IMR-90 (cell line): Measurements from ENCODE around the gene ADARB2. TPM values are rescaled to one million over a fixed set of nuclear protein-coding genes. Genes with fewer than 3 reads are reported as not detected.

ENCODE experiments used
- ATAC-seq: fragments of 200-7000 bp; cut with Tn5 transposase; 2 replicates; pipeline ENCODE4 v1.9.1; 2020; ENCODE audit warnings: low read depth, mild to moderate bottlenecking, moderate library complexity
- BruUV-seq: library from RNA; stranded (reverse); fragments of 400-500 nt; replicated peaks from 2 replicates; lab custom pipeline; 2021; lab: Mats Ljungman, UMichigan
- CTCF ChIA-PET: fragments of 300-600 bp; formaldehyde crosslinking; extraction: SDS; loops from one replicate; lab custom pipeline; 2021; ENCODE audit warnings: antibody characterized with exemption; lab: Yijun Ruan, JAX
- POLR2A ChIA-PET: fragments of 300-600 bp; sonication (Branson Sonifier 250); formaldehyde crosslinking; loops from one replicate; lab custom pipeline; 2022; ENCODE audit warnings: antibody characterized with exemption; ENCODE audit not compliant: unreplicated experiment; lab: Charles Lee
- DNase-seq: peaks from one replicate; pipeline ENCODE4 v3.0.0; 2013
- H2AFZ ChIP-seq: replicated peaks from 2 replicates; pipeline ENCODE3; 2013; ENCODE audit warnings: low read length, mild to moderate bottlenecking; ENCODE audit not compliant: poor library complexity
- H2AK5ac ChIP-seq: 2 replicates; pipeline ENCODE4 v1.6.1; 2013; ENCODE audit warnings: low read depth, low read length, inconsistent platforms
- H2AK9ac ChIP-seq: replicated peaks from 2 replicates; pipeline ENCODE3; 2013; ENCODE audit warnings: mild to moderate bottlenecking, low read depth, low read length, moderate library complexity; ENCODE audit not compliant: poor library complexity
- H2BK120ac ChIP-seq: 2 replicates; pipeline ENCODE4 v1.6.1; 2013; ENCODE audit warnings: low read depth, low read length, inconsistent platforms
- H2BK15ac ChIP-seq: 3 replicates; pipeline ENCODE4 v1.6.1; 2013; ENCODE audit warnings: low read depth, low read length, inconsistent platforms
- H2BK20ac ChIP-seq: 2 replicates; pipeline ENCODE4 v1.6.1; 2013; ENCODE audit warnings: low read depth, mild to moderate bottlenecking, inconsistent platforms, low read length, moderate library complexity
- H2BK5ac ChIP-seq: 2 replicates; pipeline ENCODE4 v1.6.1; 2013; ENCODE audit warnings: mild to moderate bottlenecking, low read depth, low read length, inconsistent platforms; ENCODE audit not compliant: poor library complexity, severe bottlenecking
- H3K14ac ChIP-seq: replicated peaks from 2 replicates; pipeline ENCODE4 v1.6.1; 2013; ENCODE audit warnings: low read depth, low read length, inconsistent platforms
- H3K18ac ChIP-seq: 2 replicates; pipeline ENCODE4 v1.6.1; 2013; ENCODE audit warnings: low read depth, low read length, control low read depth
- H3K23ac ChIP-seq: 2 replicates; pipeline ENCODE4 v1.6.1; 2013; ENCODE audit warnings: low read depth, low read length, inconsistent platforms
- H3K27ac ChIP-seq: 2 replicates; pipeline ENCODE4 v1.5.1; 2013; ENCODE audit warnings: mild to moderate bottlenecking, control low read depth, low read length; ENCODE audit not compliant: insufficient read depth
- H3K27me3 ChIP-seq: 2 replicates; pipeline ENCODE4 v1.6.1; 2013; ENCODE audit warnings: low read length; ENCODE audit not compliant: control insufficient read depth, insufficient read depth
- H3K36me3 ChIP-seq: 2 replicates; pipeline ENCODE4 v1.6.1; 2013; ENCODE audit warnings: low read length, mixed read lengths; ENCODE audit not compliant: control insufficient read depth, insufficient read depth
- H3K4ac ChIP-seq: 2 replicates; pipeline ENCODE4 v1.6.1; 2013; ENCODE audit warnings: low read depth, low read length, inconsistent platforms
- H3K4me1 ChIP-seq: 2 replicates; pipeline ENCODE4 v1.6.1; 2013; ENCODE audit warnings: low read length, mixed read lengths; ENCODE audit not compliant: control insufficient read depth, insufficient read depth
- H3K4me2 ChIP-seq: 2 replicates; pipeline ENCODE4 v1.6.1; 2013; ENCODE audit warnings: low read depth, mild to moderate bottlenecking, control low read depth, low read length, moderate library complexity
- H3K4me3 ChIP-seq: 2 replicates; pipeline ENCODE4 v1.5.1; 2013; ENCODE audit warnings: low read depth, mild to moderate bottlenecking, control low read depth, low read length, moderate library complexity; ENCODE audit not compliant: insufficient read depth
- H3K56ac ChIP-seq: 2 replicates; pipeline ENCODE4 v1.6.1; 2013; ENCODE audit warnings: low read length, inconsistent platforms; ENCODE audit not compliant: insufficient read depth; ENCODE audit errors: extremely low read depth
- H3K79me1 ChIP-seq, 2 experiments: 2 replicates each; pipeline ENCODE4 v1.6.1; 2013; ENCODE audit warnings: low read length in 2 of 2, inconsistent platforms in 1 of 2, low read depth in 1 of 2
- H3K9ac ChIP-seq: 2 replicates; pipeline ENCODE4 v1.6.1; 2013; ENCODE audit warnings: low read depth, low read length, control low read depth
- H3K9me1 ChIP-seq: 2 replicates; pipeline ENCODE4 v1.6.1; 2013; ENCODE audit warnings: low read length, inconsistent platforms; ENCODE audit not compliant: insufficient read depth
- H3K9me3 ChIP-seq: 2 replicates; pipeline ENCODE4 v1.6.1; 2013; ENCODE audit warnings: low read length; ENCODE audit not compliant: control insufficient read depth, insufficient read depth
- H4K20me1 ChIP-seq: 2 replicates; pipeline ENCODE4 v1.6.1; 2013; ENCODE audit warnings: low read length, inconsistent platforms; ENCODE audit not compliant: insufficient read depth
- H4K5ac ChIP-seq: 2 replicates; pipeline ENCODE4 v1.6.1; 2013; ENCODE audit warnings: mild to moderate bottlenecking, low read depth, low read length, control low read depth
- H4K8ac ChIP-seq, 2 experiments: 2 replicates each; pipeline ENCODE4 v1.6.1; 2013; ENCODE audit warnings: low read depth in 2 of 2, low read length in 2 of 2, control low read depth in 1 of 2, inconsistent platforms in 1 of 2
- H4K91ac ChIP-seq: 2 replicates; pipeline ENCODE4 v1.6.1; 2013; ENCODE audit warnings: low read depth, low read length, inconsistent platforms; ENCODE audit not compliant: insufficient read depth
- CHD1 ChIP-seq: IDR thresholded peaks from 2 replicates; pipeline ENCODE4 v1.6.1; 2012; ENCODE audit warnings: low read depth, low read length, improper control_type of control experiment
- whole genome bisulfite sequencing, 2 experiments: methylation state at CpG; one replicate each; pipeline versions ENCODE4 v1.1.5 to v1.1.7; 2013; ENCODE audit warnings: missing lambda C conversion rate in 2 of 2; ENCODE audit not compliant: insufficient read length in 1 of 2; ENCODE audit errors: extremely low coverage in 2 of 2; 5-methylcytosine and 5-hydroxymethylcytosine counted together
- dilution Hi-C: fragments of 300-500 bp; cut with HindIII; formaldehyde crosslinking; loops from one replicate; pipeline ENCODE4 v1.14.3; 2018; ENCODE audit warnings: low sequenced_read_pairs; ENCODE audit not compliant: unreplicated experiment
- in situ Hi-C: fragments of 300-500 bp; cut with MboI; formaldehyde crosslinking; loops from 3 replicates; pipeline ENCODE4 v1.14.3; 2019; ENCODE audit warnings: low sequenced_read_pairs, inconsistent platforms, mixed read lengths
- intact Hi-C: fragments of 100-400 bp; cut with micrococcal nuclease; formaldehyde crosslinking; loops from 2 replicates; pipeline ENCODE4 v1.10.0; 2022
- polyA plus RNA-seq, 3 experiments: library from polyadenylated mRNA; depleted of rRNA; stranded (reverse); fragments of >200 nt; gene quantifications; 2 replicates each; pipeline ENCODE4 v1.2.3, GENCODE V29; 2012; ENCODE audit warnings: low replicate concordance in 1 of 3
- total RNA-seq: library from RNA; depleted of rRNA; stranded (reverse); fragments of >200 nt; gene quantifications from 2 replicates; pipeline ENCODE4 v1.2.3, GENCODE V29; 2012
- TF ChIP-seq, protein P1 (sequence below): conservative IDR thresholded peaks from 2 replicates; pipeline ENCODE4 v1.5.1; 2012; ENCODE audit warnings: mild to moderate bottlenecking, low read depth, low read length, improper control_type of control experiment

ADARB2 gene
- total and polyA plus RNA-seq, 2 of the 4 experiments (the other 2 are of a cell fraction): not detected

DNA sequence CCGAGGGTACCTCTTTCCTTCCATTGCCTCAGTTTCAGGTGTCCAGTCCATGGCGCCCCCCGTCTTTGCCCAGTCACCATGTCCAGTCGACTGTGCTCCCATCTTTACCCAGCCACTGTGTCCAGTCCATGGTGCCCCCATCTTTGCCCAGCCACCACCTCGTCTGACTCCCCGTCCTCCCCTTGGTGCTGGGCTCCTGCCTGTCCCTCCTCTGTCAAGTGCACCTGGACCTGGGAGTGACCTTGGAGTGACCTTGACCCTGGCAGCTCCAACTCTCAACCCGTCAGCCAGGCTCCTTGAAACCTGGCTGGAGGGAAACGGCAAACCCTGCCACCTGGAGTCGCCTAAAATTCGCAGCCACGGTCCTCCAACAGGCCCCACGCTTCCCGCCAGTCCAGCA, 180.2 kb downstream of the ADARB2 start:
- WGBS, 2 experiments: 64% methylated on average over 11 of the region's 13 CpGs; no CpG with 5 or more reads in 1 of the 2 experiments
- H3K56ac ChIP-seq: no peak overlapping the region
- ATAC-seq (no peak), DNase-seq (no peak)
- no peak overlapping the region for H3K14ac ChIP-seq
- intact Hi-C loops (no loop called here), in situ Hi-C loops (no loop called here), dilution Hi-C loops (no loop called here)
- no peak overlapping the region for H2BK20ac ChIP-seq
- H2AFZ ChIP-seq: no peak overlapping the region
- no peak overlapping the region for H2AK5ac ChIP-seq
- peaks cover 37% of the 10 kb centered on the region for H3K9me3 ChIP-seq
- H3K18ac ChIP-seq: no peak overlapping the region
- H2AK9ac ChIP-seq: no peak overlapping the region
- no peak overlapping the region for H4K5ac ChIP-seq
- no peak overlapping the region for H2BK15ac ChIP-seq
- no peaks in the 10 kb centered on the region for H4K20me1 ChIP-seq
- no peak overlapping the region for H2BK5ac ChIP-seq
- H3K4me1 ChIP-seq: no peaks in the 10 kb centered on the region
- no peak overlapping the region for H3K9ac ChIP-seq
- no peak overlapping the region for H3K4me2 ChIP-seq
- H3K27me3 ChIP-seq: no peaks in the 10 kb centered on the region
- H4K8ac ChIP-seq: no peak overlapping the region
- no peaks in the 10 kb centered on the region for H3K9me1 ChIP-seq
- no peaks in the 10 kb centered on the region for H3K79me1 ChIP-seq
- H3K4ac ChIP-seq: no peak overlapping the region
- ChIA-PET CTCF (no interaction called here), POLR2A (no interaction called here)
- no peak overlapping the region for H3K23ac ChIP-seq
- no peak overlapping the region for H2BK120ac ChIP-seq
- TF ChIP-seq CHD1: no peak
- TF ChIP-seq, protein P1, sequence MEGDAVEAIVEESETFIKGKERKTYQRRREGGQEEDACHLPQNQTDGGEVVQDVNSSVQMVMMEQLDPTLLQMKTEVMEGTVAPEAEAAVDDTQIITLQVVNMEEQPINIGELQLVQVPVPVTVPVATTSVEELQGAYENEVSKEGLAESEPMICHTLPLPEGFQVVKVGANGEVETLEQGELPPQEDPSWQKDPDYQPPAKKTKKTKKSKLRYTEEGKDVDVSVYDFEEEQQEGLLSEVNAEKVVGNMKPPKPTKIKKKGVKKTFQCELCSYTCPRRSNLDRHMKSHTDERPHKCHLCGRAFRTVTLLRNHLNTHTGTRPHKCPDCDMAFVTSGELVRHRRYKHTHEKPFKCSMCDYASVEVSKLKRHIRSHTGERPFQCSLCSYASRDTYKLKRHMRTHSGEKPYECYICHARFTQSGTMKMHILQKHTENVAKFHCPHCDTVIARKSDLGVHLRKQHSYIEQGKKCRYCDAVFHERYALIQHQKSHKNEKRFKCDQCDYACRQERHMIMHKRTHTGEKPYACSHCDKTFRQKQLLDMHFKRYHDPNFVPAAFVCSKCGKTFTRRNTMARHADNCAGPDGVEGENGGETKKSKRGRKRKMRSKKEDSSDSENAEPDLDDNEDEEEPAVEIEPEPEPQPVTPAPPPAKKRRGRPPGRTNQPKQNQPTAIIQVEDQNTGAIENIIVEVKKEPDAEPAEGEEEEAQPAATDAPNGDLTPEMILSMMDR: no peak
- no peak overlapping the region for H3K27ac ChIP-seq
- no peak overlapping the region for H3K4me3 ChIP-seq
- no peak overlapping the region for H4K91ac ChIP-seq
- BruUV-seq: no TSS peak
- no peaks in the 10 kb centered on the region for H3K36me3 ChIP-seq
